Stimulated activated CD4-positive, alpha-beta T cell treated with anti-CD3 and anti-CD28 coated beads, Interleukin-4, amount 100 ng/mL, for 24 hours (primary cell): ENCODE results near the gene FAM171A2.
"Not testable (repeated sequence)": the region's sequence is repeated elsewhere in the genome, so short reads cannot be mapped to it uniquely, and the experiment has no call there.

Source experiments
- DNase-seq: peaks from one replicate; pipeline ENCODE4 v3.0.0-alpha.2; 2020

FAM171A2 gene

GRCh38 chr17:44363613-44364159 is at the start of gene FAM171A2:
Gene FAM171A2, minus strand, starts transcription at chr17:44363853. Its CDS starts 139 bp downstream, at chr17:44363714.
- DNase-seq: peak; percentile 65

GRCh38 chr17:44409309-44410028 is 45.8 kb upstream of the FAM171A2 start:
- no peak for DNase-seq

GRCh38 chr17:44408786-44409185 is 45.1 kb upstream of the FAM171A2 start:
- DNase-seq: no peak

- DNase-seq: no peak
Observed at GRCh38 chr17:44402564-44403172, 39.0 kb upstream of the FAM171A2 start.

- no peak for DNase-seq
Observed at GRCh38 chr17:44400226-44400847, 36.7 kb upstream of the FAM171A2 start.

GRCh38 chr17:44398692-44399691 is 35.3 kb upstream of the FAM171A2 start:
- DNase-seq: no peak

- DNase-seq: no peak
Observed at GRCh38 chr17:44397479-44398440, 34.1 kb upstream of the FAM171A2 start.

- no peak for DNase-seq
Observed at GRCh38 chr17:44396946-44397345, 33.3 kb upstream of the FAM171A2 start.

- no peak for DNase-seq
Observed at GRCh38 chr17:44394833-44395232, 31.2 kb upstream of the FAM171A2 start.

GRCh38 chr17:44394112-44394511 is 30.5 kb upstream of the FAM171A2 start:
- not testable (repeated sequence) for DNase-seq

- no peak for DNase-seq
Observed at GRCh38 chr17:44390250-44390870, 26.7 kb upstream of the FAM171A2 start.

- DNase-seq: no peak
Observed at GRCh38 chr17:44389723-44390202, 26.1 kb upstream of the FAM171A2 start.

- DNase-seq: no peak
Observed at GRCh38 chr17:44389281-44389680, 25.6 kb upstream of the FAM171A2 start, which contains the start of gene ITGA2B. Gene ITGA2B, minus strand, starts transcription at chr17:44389649. Its CDS starts 176 bp downstream, at chr17:44389473.

- DNase-seq: no peak
Observed at GRCh38 chr17:44387804-44388203, 24.2 kb upstream of the FAM171A2 start.

GRCh38 chr17:44386182-44386525 is 22.5 kb upstream of the FAM171A2 start:
- DNase-seq: no peak

- DNase-seq: peak; percentile 85
Observed at GRCh38 chr17:44385287-44386181, 21.9 kb upstream of the FAM171A2 start.

- no peak for DNase-seq
Observed at GRCh38 chr17:44384823-44385286, 21.2 kb upstream of the FAM171A2 start.

GRCh38 chr17:44384281-44384822 is 20.7 kb upstream of the FAM171A2 start:
- DNase-seq: no peak

- DNase-seq: no peak
Observed at GRCh38 chr17:44383861-44384260, 20.2 kb upstream of the FAM171A2 start.
